ENCODE results near the gene PGAP6.
A peak's percentile ranks its signal among the peaks of the same experiment; 100 is the strongest.

GRCh38 chr16:401468-402348 is 19.9 kb upstream of the PGAP6 start, which contains the start of gene DECR2:
- TF ChIP-seq SP1 (IDR thresholded peaks at IDR 0.05) (no peak), CTBP1 (IDR thresholded peaks at IDR 0.05; ENCODE audit: borderline replicate concordance) (no peak), TARDBP (IDR thresholded peaks at IDR 0.05) (no peak), ZNF384 (IDR thresholded peaks at IDR 0.05) (peak; percentile 90), SUZ12 (IDR thresholded peaks at IDR 0.05) (no peak), FOXA1 (IDR thresholded peaks at IDR 0.05) (no peak), ARNT (IDR thresholded peaks at IDR 0.05) (no peak), FOXK2 (IDR thresholded peaks at IDR 0.05) (no peak), NFRKB (IDR thresholded peaks at IDR 0.05) (no peak), PKNOX1 (IDR thresholded peaks at IDR 0.05) (no peak), FOXM1 (IDR thresholded peaks at IDR 0.05; ENCODE audit: borderline replicate concordance) (no peak), HDGF (IDR thresholded peaks at IDR 0.05; ENCODE audit: borderline replicate concordance) (no peak)
